Measurements from ENCODE around the gene PTPN4. TPM values are rescaled to one million over a fixed set of nuclear protein-coding genes. Genes with fewer than 3 reads are reported as not detected.

PTPN4 gene
- total RNA-seq, 6 donors from 2014 or later = 15.3 to 112 (median 35.9) TPM

DNA sequence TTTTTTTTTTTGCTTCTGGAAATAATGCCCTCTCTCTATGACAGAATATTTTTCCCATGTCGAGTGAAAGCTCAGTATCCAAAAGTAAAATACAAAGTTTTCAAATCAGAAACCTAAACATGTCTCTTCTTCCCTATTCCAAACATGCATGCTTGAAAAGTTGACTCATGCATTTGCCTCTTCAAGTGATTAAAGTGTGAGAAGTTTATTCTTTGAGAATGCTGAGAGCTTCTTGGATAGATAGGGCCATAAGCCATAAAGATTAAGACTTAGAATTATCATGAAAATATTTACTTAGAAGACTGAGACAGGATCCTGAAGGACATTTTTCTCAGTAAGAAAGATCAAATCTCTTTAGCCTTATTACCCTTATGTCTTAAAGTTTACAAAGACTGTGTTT is 154.5 kb downstream of the PTPN4 start:
- Histone ChIP-seq H3K4me3 (no peak overlapping the region), H3K9me3 (no peaks in the 10 kb centered on the region)
- ATAC-seq (ENCODE audit: low FRiP score in 2 of 2) = no peak

DNA sequence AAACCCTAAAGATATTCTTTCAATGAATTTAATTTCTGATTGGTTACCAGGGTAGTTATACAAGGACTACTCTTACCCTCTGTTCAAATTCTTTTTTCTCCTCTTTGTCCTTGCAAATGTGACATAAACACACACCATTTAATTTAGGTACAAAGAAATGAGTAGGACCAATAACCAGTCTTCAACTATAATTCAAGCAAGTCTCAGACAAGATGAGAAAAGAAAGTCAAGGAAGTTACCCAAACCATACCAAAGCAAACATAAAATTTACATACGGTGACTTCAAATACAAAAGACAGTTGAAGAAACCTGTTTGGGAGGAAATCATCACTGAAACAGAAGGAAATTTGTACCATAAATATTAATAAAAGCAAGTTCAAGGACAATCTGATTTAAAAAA is 162.1 kb downstream of the PTPN4 start:
- no peaks in the 10 kb centered on the region for H3K27me3 ChIP-seq
- TF ChIP-seq EP300 (IDR thresholded peaks at IDR 0.05) (no peak), POLR2A (IDR thresholded peaks at IDR 0.05) (no peak), POLR2AphosphoS5 (IDR thresholded peaks at IDR 0.05) (no peak)
- TF ChIP-seq, protein P1, sequence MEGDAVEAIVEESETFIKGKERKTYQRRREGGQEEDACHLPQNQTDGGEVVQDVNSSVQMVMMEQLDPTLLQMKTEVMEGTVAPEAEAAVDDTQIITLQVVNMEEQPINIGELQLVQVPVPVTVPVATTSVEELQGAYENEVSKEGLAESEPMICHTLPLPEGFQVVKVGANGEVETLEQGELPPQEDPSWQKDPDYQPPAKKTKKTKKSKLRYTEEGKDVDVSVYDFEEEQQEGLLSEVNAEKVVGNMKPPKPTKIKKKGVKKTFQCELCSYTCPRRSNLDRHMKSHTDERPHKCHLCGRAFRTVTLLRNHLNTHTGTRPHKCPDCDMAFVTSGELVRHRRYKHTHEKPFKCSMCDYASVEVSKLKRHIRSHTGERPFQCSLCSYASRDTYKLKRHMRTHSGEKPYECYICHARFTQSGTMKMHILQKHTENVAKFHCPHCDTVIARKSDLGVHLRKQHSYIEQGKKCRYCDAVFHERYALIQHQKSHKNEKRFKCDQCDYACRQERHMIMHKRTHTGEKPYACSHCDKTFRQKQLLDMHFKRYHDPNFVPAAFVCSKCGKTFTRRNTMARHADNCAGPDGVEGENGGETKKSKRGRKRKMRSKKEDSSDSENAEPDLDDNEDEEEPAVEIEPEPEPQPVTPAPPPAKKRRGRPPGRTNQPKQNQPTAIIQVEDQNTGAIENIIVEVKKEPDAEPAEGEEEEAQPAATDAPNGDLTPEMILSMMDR (IDR thresholded peaks at IDR 0.05) = no peak
- H3K4me1 ChIP-seq = no peaks in the 10 kb centered on the region
- no peak overlapping the region for H3K27ac ChIP-seq
- no peak overlapping the region for H3K4me3 ChIP-seq
- 95 to 96% methylated on average over 1 of the region's 1 CpG for WGBS, 2 donors
- ATAC-seq (ENCODE audit: low FRiP score in 2 of 2) (no peak), DNase-seq (no peak)
- no peaks in the 10 kb centered on the region for H3K36me3 ChIP-seq
- no peaks in the 10 kb centered on the region for H3K9me3 ChIP-seq

More for the DNA sequence above, 154.5 kb downstream of the PTPN4 start:
- Histone ChIP-seq H3K27me3 (no peaks in the 10 kb centered on the region), H3K27ac (no peak overlapping the region), H3K4me1 (no peaks in the 10 kb centered on the region), H3K36me3 (no peaks in the 10 kb centered on the region)
- 79 to 90% methylated on average over 1 of the region's 1 CpG for WGBS, 2 donors
- DNase-seq = no peak
- TF ChIP-seq EP300 (IDR thresholded peaks at IDR 0.05) = no peak
- TF ChIP-seq POLR2A (IDR thresholded peaks at IDR 0.05) = no peak
- TF ChIP-seq, protein P1 (IDR thresholded peaks at IDR 0.05) = no peak
- TF ChIP-seq POLR2AphosphoS5 (IDR thresholded peaks at IDR 0.05) = no peak

GRCh38 chr2:119922699-119923098 is 163.0 kb downstream of the PTPN4 start:
- no peak overlapping the region for H3K27ac ChIP-seq
- no peaks in the 10 kb centered on the region for H3K27me3 ChIP-seq
- no peak for TF ChIP-seq POLR2A (IDR thresholded peaks at IDR 0.05)
- no peak for TF ChIP-seq EP300 (IDR thresholded peaks at IDR 0.05)
- TF ChIP-seq, protein P1 (IDR thresholded peaks at IDR 0.05) = no peak
- no peak for TF ChIP-seq POLR2AphosphoS5 (IDR thresholded peaks at IDR 0.05)
- H3K4me1 ChIP-seq = no peaks in the 10 kb centered on the region
- ATAC-seq (ENCODE audit: low FRiP score in 2 of 2) = no peak
- H3K9me3 ChIP-seq = no peaks in the 10 kb centered on the region
- no peak for DNase-seq
- no peaks in the 10 kb centered on the region for H3K36me3 ChIP-seq
- no peak overlapping the region for H3K4me3 ChIP-seq

- Histone ChIP-seq H3K9me3 (no peaks in the 10 kb centered on the region), H3K27ac (peak overlapping the region in 1 of 4 donors; percentile 0), H3K4me3 (no peak overlapping the region), H3K27me3 (no peaks in the 10 kb centered on the region), H3K4me1 (no peaks in the 10 kb centered on the region), H3K36me3 (peaks cover 0 to 11% (median 1%) of the 10 kb centered on the region in 4 donors)
- ATAC-seq (ENCODE audit: low FRiP score in 2 of 2) = no peak
- TF ChIP-seq, protein P1 (IDR thresholded peaks at IDR 0.05) = no peak
- no peak for TF ChIP-seq POLR2AphosphoS5 (IDR thresholded peaks at IDR 0.05)
- TF ChIP-seq EP300 (IDR thresholded peaks at IDR 0.05) = no peak
- TF ChIP-seq POLR2A (IDR thresholded peaks at IDR 0.05) = no peak
- WGBS, 2 donors = 78 to 84% methylated on average over 2 of the region's 2 CpGs
- DNase-seq = no peak
Measured at GRCh38 chr2:119929537-119929936, 169.8 kb downstream of the PTPN4 start.

GRCh38 chr2:119932809-119933208 is 173.1 kb downstream of the PTPN4 start:
- peaks cover 2 to 33% (median 5%) of the 10 kb centered on the region in 4 donors for H3K36me3 ChIP-seq
- H3K4me3 ChIP-seq = no peak overlapping the region
- DNase-seq = no peak
- H3K27ac ChIP-seq = no peak overlapping the region
- 94 to 98% methylated on average over 2 of the region's 2 CpGs for WGBS, 2 donors
- no peaks in the 10 kb centered on the region for H3K27me3 ChIP-seq
- H3K9me3 ChIP-seq = no peaks in the 10 kb centered on the region
- ATAC-seq (ENCODE audit: low FRiP score in 2 of 2) = no peak
- H3K4me1 ChIP-seq = no peaks in the 10 kb centered on the region
- TF ChIP-seq, protein P1 (IDR thresholded peaks at IDR 0.05) = no peak
- no peak for TF ChIP-seq POLR2AphosphoS5 (IDR thresholded peaks at IDR 0.05)
- TF ChIP-seq POLR2A (IDR thresholded peaks at IDR 0.05) = no peak
- TF ChIP-seq EP300 (IDR thresholded peaks at IDR 0.05) = no peak
